Fibroblast of mammary gland (primary cell): ENCODE data around the gene TBC1D1.

ENCODE experiments used
- DNase-seq: peaks from one replicate; pipeline ENCODE4 v3.0.0-alpha.2; 2010; ENCODE audit warnings: low read depth
- H3K4me3 ChIP-seq: 2 replicates; pipeline ENCODE4 v1.5.1; 2011; ENCODE audit warnings: low read depth, mild to moderate bottlenecking, low read length, moderate library complexity; ENCODE audit not compliant: control insufficient read depth
- TF ChIP-seq, protein P1 (sequence below): conservative IDR thresholded peaks from 2 replicates; pipeline ENCODE4 v1.5.1; 2011; ENCODE audit warnings: low read depth, low read length, inconsistent platforms; ENCODE audit not compliant: control insufficient read depth, insufficient read depth

The TBC1D1 gene

GRCh38 chr4:38115601-38116000 is 224.7 kb downstream of the TBC1D1 start:
- TF ChIP-seq, protein P1, sequence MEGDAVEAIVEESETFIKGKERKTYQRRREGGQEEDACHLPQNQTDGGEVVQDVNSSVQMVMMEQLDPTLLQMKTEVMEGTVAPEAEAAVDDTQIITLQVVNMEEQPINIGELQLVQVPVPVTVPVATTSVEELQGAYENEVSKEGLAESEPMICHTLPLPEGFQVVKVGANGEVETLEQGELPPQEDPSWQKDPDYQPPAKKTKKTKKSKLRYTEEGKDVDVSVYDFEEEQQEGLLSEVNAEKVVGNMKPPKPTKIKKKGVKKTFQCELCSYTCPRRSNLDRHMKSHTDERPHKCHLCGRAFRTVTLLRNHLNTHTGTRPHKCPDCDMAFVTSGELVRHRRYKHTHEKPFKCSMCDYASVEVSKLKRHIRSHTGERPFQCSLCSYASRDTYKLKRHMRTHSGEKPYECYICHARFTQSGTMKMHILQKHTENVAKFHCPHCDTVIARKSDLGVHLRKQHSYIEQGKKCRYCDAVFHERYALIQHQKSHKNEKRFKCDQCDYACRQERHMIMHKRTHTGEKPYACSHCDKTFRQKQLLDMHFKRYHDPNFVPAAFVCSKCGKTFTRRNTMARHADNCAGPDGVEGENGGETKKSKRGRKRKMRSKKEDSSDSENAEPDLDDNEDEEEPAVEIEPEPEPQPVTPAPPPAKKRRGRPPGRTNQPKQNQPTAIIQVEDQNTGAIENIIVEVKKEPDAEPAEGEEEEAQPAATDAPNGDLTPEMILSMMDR: no peak
- no peak overlapping the region for H3K4me3 ChIP-seq
- no peak for DNase-seq

DNA sequence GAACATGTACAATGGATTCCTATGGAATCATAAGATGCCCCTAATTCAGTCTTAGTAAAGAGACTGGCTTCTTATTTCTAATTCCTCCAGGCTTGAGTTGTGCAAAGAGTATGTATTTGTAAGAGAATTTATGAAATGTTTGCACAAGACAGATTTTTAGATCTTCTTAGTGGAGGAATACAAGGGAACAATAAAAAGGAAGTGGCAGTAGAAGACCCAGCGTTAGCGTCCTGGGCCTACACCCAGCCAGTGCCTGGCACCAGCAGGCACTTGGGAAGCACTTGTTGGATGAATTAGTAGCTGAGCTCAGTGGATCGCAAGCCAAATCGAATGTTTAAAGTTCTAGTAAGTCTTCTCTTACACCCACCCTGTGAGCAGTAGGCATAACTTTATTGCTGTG is 226.7 kb downstream of the TBC1D1 start:
- DNase-seq: no peak
- TF ChIP-seq, protein P1: no peak
- no peak overlapping the region for H3K4me3 ChIP-seq

GRCh38 chr4:38119668-38120385 is 228.9 kb downstream of the TBC1D1 start:
- H3K4me3 ChIP-seq: no peak overlapping the region
- TF ChIP-seq, protein P1: no peak
- peak; percentile 83 for DNase-seq

- DNase-seq: no peak
- no peak overlapping the region for H3K4me3 ChIP-seq
- TF ChIP-seq, protein P1: no peak
Measured at GRCh38 chr4:38120772-38121171, 229.9 kb downstream of the TBC1D1 start.

- no peak overlapping the region for H3K4me3 ChIP-seq
- TF ChIP-seq, protein P1: no peak
- no peak for DNase-seq
Measured at GRCh38 chr4:38122060-38122459, 231.2 kb downstream of the TBC1D1 start.

- TF ChIP-seq, protein P1: no peak
- DNase-seq: no peak
- no peak overlapping the region for H3K4me3 ChIP-seq
Measured at GRCh38 chr4:38123555-38123954, 232.7 kb downstream of the TBC1D1 start.
